Large intestine (tissue), 3 donors: ENCODE measurements around the gene TTC28. TPM values are rescaled to one million over a fixed set of nuclear protein-coding genes. Genes with fewer than 3 reads are reported as not detected.

Experiments used
- DNase-seq, 2 donors: peaks; one replicate each; pipeline versions ENCODE4 v3.0.0 to v3.0.0-alpha.2; 2013
- H3K27ac ChIP-seq: one replicate; pipeline ENCODE4 v1.5.1; 2013; ENCODE audit warnings: low read length
- H3K27me3 ChIP-seq: 2 replicates; pipeline ENCODE4 v1.6.1; 2013; ENCODE audit warnings: low read length; ENCODE audit not compliant: control insufficient read depth, insufficient read depth
- H3K36me3 ChIP-seq: 2 replicates; pipeline ENCODE4 v1.6.1; 2013; ENCODE audit warnings: low read length; ENCODE audit not compliant: control insufficient read depth, insufficient read depth
- H3K4me1 ChIP-seq: one replicate; pipeline ENCODE4 v1.6.1; 2013; ENCODE audit warnings: low read length; ENCODE audit not compliant: control insufficient read depth, insufficient read depth
- H3K4me3 ChIP-seq: one replicate; pipeline ENCODE4 v1.5.1; 2013; ENCODE audit warnings: low read length
- H3K9me3 ChIP-seq: one replicate; pipeline ENCODE4 v1.6.1; 2013; ENCODE audit warnings: mild to moderate bottlenecking, low read depth, low read length, moderate library complexity; ENCODE audit not compliant: control insufficient read depth
- WGBS: methylation state at CpG from one replicate; pipeline ENCODE4 v1.1.5; 2013; ENCODE audit warnings: low lambda C conversion rate; ENCODE audit not compliant: insufficient coverage; 5-methylcytosine and 5-hydroxymethylcytosine counted together
- polyA plus RNA-seq: library from polyadenylated mRNA; unstranded; fragments of 120-200 nt; gene quantifications from one replicate; pipeline ENCODE4 v1.2.1, GENCODE V29; 2013

Gene TTC28
- polyA plus RNA-seq, 1 donor, result 25.5 TPM

- Histone ChIP-seq H3K36me3 (no peaks in the 10 kb centered on the region), H3K4me3 (no peak overlapping the region), H3K4me1 (no peaks in the 10 kb centered on the region), H3K27ac (no peak overlapping the region), H3K9me3 (peaks cover 3% of the 10 kb centered on the region), H3K27me3 (no peaks in the 10 kb centered on the region)
- DNase-seq, result no peak
These were observed 71.8 kb downstream of the TTC28 start for GRCh38 chr22:28607795-28608194.

- Histone ChIP-seq H3K4me1 (peaks cover 6% of the 10 kb centered on the region), H3K36me3 (no peaks in the 10 kb centered on the region), H3K4me3 (no peak overlapping the region), H3K27me3 (no peaks in the 10 kb centered on the region), H3K9me3 (peaks cover 3% of the 10 kb centered on the region), H3K27ac (no peak overlapping the region)
- no peak for DNase-seq
- WGBS, result 80% methylated on average over 1 of the region's 2 CpGs
These were observed 74.5 kb downstream of the TTC28 start for GRCh38 chr22:28604966-28605761.

- Histone ChIP-seq H3K4me1 (peaks cover 6% of the 10 kb centered on the region), H3K27ac (no peak overlapping the region), H3K9me3 (no peaks in the 10 kb centered on the region), H3K27me3 (no peaks in the 10 kb centered on the region), H3K4me3 (no peak overlapping the region), H3K36me3 (no peaks in the 10 kb centered on the region)
- DNase-seq, result peak in 1 of 2 donors; percentile 48
These were observed 77.7 kb downstream of the TTC28 start for GRCh38 chr22:28601915-28602314.

GRCh38 chr22:28600546-28601143 lies 79.0 kb downstream of the TTC28 start:
- H3K4me1 ChIP-seq, result peaks cover 6% of the 10 kb centered on the region
- no peak overlapping the region for H3K4me3 ChIP-seq
- no peak overlapping the region for H3K27ac ChIP-seq
- no peaks in the 10 kb centered on the region for H3K36me3 ChIP-seq
- H3K9me3 ChIP-seq, result no peaks in the 10 kb centered on the region
- 93% methylated on average over 2 of the region's 3 CpGs for WGBS
- peak; percentile 22 to 48 for DNase-seq
- no peaks in the 10 kb centered on the region for H3K27me3 ChIP-seq

GRCh38 chr22:28599693-28600092 lies 79.9 kb downstream of the TTC28 start:
- Histone ChIP-seq H3K27ac (no peak overlapping the region), H3K36me3 (no peaks in the 10 kb centered on the region), H3K9me3 (no peaks in the 10 kb centered on the region), H3K4me3 (no peak overlapping the region), H3K4me1 (peaks cover 6% of the 10 kb centered on the region), H3K27me3 (no peaks in the 10 kb centered on the region)
- WGBS, result 33% methylated on average over 1 of the region's 2 CpGs
- DNase-seq, result no peak

- no peaks in the 10 kb centered on the region for H3K27me3 ChIP-seq
- H3K36me3 ChIP-seq, result no peaks in the 10 kb centered on the region
- no peaks in the 10 kb centered on the region for H3K9me3 ChIP-seq
- no peak overlapping the region for H3K4me3 ChIP-seq
- H3K27ac ChIP-seq, result no peak overlapping the region
- H3K4me1 ChIP-seq, result peaks cover 6% of the 10 kb centered on the region
- WGBS, result 75% methylated on average over 1 of the region's 3 CpGs
- DNase-seq, result no peak
These were observed 82.0 kb downstream of the TTC28 start for GRCh38 chr22:28597665-28598064.

GRCh38 chr22:28594797-28595462 lies 84.7 kb downstream of the TTC28 start:
- 30% methylated on average over 2 of the region's 4 CpGs for WGBS
- no peaks in the 10 kb centered on the region for H3K27me3 ChIP-seq
- no peak overlapping the region for H3K27ac ChIP-seq
- DNase-seq, result peak; percentile 21 to 45
- no peaks in the 10 kb centered on the region for H3K36me3 ChIP-seq
- H3K4me1 ChIP-seq, result no peaks in the 10 kb centered on the region
- no peaks in the 10 kb centered on the region for H3K9me3 ChIP-seq
- no peak overlapping the region for H3K4me3 ChIP-seq

- no peaks in the 10 kb centered on the region for H3K27me3 ChIP-seq
- H3K4me1 ChIP-seq, result no peaks in the 10 kb centered on the region
- H3K9me3 ChIP-seq, result no peaks in the 10 kb centered on the region
- WGBS, result 13% methylated on average over 1 of the region's 2 CpGs
- H3K4me3 ChIP-seq, result no peak overlapping the region
- H3K27ac ChIP-seq, result no peak overlapping the region
- no peak for DNase-seq
- H3K36me3 ChIP-seq, result no peaks in the 10 kb centered on the region
These were observed 85.4 kb downstream of the TTC28 start for GRCh38 chr22:28594076-28594796.

GRCh38 chr22:28593299-28593698 lies 86.3 kb downstream of the TTC28 start:
- H3K27ac ChIP-seq, result no peak overlapping the region
- no peak overlapping the region for H3K4me3 ChIP-seq
- H3K27me3 ChIP-seq, result no peaks in the 10 kb centered on the region
- no CpG with 5 or more reads among the region's 3 CpGs for WGBS
- H3K36me3 ChIP-seq, result no peaks in the 10 kb centered on the region
- no peak for DNase-seq
- H3K4me1 ChIP-seq, result no peaks in the 10 kb centered on the region
- H3K9me3 ChIP-seq, result no peaks in the 10 kb centered on the region

- H3K27me3 ChIP-seq, result no peaks in the 10 kb centered on the region
- H3K9me3 ChIP-seq, result no peaks in the 10 kb centered on the region
- WGBS, result no CpG with 5 or more reads among the region's 2 CpGs
- no peak overlapping the region for H3K27ac ChIP-seq
- H3K36me3 ChIP-seq, result no peaks in the 10 kb centered on the region
- H3K4me3 ChIP-seq, result no peak overlapping the region
- no peak for DNase-seq
- no peaks in the 10 kb centered on the region for H3K4me1 ChIP-seq
These were observed 90.4 kb downstream of the TTC28 start for GRCh38 chr22:28589102-28589750.
